GM13977 (cell line): Measurements from ENCODE around the gene PIP4K2A.

Experiments used
- DNase-seq: peaks from one replicate; pipeline ENCODE4 v3.0.0; 2012; ENCODE audit warnings: low spot score
- in situ Hi-C: fragments of 300-500 bp; cut with MboI; formaldehyde crosslinking; loops from one replicate; pipeline ENCODE4 v1.12.0; 2022; ENCODE audit warnings: low sequenced_read_pairs, low pct_unique_long_range_greater_than_20kb, mixed read lengths, inconsistent platforms; ENCODE audit not compliant: unreplicated experiment
- TF ChIP-seq, protein P1 (sequence below): IDR thresholded peaks from 2 replicates; pipeline ENCODE4 v1.5.1; 2012; ENCODE audit warnings: mild to moderate bottlenecking, control low read depth; ENCODE audit not compliant: insufficient read depth; ENCODE audit errors: extremely low read depth, missing control alignments

PIP4K2A gene

DNA sequence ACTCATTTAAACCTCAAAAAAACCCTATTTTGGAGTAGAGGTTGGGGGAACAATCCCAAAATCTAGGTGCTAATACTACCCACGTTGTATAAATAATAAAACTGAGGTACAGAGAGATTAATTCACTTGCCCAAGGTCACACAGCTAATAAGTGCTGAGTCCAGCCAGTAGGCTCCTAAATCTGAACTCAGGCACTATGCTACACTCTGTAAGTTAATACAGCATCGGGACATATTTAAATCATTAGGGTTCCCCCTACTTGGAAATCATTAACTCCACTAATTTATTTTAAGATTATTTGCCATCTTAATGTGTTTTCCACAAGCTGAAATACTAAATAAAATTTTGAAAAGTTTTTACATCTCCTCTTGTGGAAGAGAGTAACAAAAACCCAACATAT is 24.2 kb downstream of the PIP4K2A start:
- TF ChIP-seq, protein P1, sequence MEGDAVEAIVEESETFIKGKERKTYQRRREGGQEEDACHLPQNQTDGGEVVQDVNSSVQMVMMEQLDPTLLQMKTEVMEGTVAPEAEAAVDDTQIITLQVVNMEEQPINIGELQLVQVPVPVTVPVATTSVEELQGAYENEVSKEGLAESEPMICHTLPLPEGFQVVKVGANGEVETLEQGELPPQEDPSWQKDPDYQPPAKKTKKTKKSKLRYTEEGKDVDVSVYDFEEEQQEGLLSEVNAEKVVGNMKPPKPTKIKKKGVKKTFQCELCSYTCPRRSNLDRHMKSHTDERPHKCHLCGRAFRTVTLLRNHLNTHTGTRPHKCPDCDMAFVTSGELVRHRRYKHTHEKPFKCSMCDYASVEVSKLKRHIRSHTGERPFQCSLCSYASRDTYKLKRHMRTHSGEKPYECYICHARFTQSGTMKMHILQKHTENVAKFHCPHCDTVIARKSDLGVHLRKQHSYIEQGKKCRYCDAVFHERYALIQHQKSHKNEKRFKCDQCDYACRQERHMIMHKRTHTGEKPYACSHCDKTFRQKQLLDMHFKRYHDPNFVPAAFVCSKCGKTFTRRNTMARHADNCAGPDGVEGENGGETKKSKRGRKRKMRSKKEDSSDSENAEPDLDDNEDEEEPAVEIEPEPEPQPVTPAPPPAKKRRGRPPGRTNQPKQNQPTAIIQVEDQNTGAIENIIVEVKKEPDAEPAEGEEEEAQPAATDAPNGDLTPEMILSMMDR = no peak
- in situ Hi-C loops = no loop called here
- DNase-seq = no peak

DNA sequence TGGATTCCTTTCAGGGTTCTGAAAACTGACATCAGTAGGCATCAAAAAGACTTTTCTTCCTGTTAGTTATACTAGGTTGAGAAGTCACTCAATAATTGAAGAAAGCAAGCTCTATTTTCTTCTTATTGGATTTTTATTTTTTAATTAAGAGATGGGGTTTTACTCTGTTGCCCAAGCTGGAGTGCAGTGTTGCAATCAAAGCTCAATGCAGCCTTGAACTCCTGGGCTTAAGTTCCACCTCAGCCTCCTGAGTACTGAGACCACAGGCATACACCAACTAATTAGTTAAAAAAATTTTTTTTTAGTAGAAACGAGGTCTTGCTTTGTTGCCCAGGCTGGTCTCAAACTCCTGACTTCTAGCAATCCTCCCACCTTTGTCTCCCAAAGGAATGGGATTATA is 28.0 kb downstream of the PIP4K2A start:
- in situ Hi-C loops = no loop called here
- DNase-seq = no peak
- TF ChIP-seq, protein P1 = no peak

DNA sequence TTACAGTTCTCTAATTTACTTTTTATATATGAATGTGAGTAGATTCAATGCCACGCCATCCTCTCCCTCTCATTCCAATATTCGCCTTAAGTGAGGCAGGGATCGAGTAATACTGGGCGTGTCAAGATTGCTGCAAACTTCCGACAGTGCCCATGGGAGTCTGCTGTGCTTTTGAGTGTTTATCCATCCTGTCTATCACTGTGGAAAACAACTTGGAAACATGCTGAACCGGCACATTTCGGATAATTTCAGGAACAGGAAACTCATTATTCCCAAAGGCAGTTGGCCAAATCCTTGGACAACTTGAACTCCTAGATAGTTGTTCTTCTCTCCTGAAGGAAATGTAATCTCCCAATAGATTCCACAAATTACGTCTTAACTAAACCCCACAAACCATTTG is 28.5 kb downstream of the PIP4K2A start:
- in situ Hi-C loops = no loop called here
- TF ChIP-seq, protein P1 = no peak
- DNase-seq = no peak

DNA sequence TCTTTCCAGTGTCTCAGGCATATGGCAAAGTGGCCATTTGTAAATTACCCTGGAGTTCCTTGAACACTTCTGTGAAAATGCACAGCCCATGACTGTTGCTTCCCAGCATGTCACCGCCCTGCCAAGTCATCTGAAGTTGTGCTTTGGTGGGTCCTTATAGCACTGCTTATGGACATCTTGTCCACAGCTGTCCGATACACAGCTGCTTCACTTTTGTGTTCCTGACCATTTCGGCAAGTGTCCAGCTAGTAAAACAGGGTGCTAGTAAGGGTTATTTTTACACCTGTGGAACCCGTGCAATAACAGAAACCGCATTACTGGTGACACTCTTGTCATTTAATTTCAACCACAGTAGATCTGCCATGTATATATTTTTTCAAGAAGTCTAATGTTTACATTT is 29.7 kb downstream of the PIP4K2A start:
- DNase-seq = no peak
- TF ChIP-seq, protein P1 = no peak
- in situ Hi-C loops = no loop called here

DNA sequence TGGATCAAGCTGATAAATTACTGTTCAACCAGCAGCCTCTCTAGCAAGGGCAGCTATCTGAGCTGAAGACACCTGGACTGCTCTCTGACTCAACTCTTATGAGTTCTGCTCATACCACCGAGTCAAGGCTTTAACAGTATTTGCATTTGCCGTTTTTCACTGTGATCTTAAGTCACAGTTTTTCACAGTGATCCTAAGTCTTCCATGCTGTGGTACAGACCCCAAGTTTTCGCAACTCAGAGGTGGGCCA is 31.3 kb downstream of the PIP4K2A start:
- in situ Hi-C loops = no loop called here
- DNase-seq = no peak
- TF ChIP-seq, protein P1 = no peak

DNA sequence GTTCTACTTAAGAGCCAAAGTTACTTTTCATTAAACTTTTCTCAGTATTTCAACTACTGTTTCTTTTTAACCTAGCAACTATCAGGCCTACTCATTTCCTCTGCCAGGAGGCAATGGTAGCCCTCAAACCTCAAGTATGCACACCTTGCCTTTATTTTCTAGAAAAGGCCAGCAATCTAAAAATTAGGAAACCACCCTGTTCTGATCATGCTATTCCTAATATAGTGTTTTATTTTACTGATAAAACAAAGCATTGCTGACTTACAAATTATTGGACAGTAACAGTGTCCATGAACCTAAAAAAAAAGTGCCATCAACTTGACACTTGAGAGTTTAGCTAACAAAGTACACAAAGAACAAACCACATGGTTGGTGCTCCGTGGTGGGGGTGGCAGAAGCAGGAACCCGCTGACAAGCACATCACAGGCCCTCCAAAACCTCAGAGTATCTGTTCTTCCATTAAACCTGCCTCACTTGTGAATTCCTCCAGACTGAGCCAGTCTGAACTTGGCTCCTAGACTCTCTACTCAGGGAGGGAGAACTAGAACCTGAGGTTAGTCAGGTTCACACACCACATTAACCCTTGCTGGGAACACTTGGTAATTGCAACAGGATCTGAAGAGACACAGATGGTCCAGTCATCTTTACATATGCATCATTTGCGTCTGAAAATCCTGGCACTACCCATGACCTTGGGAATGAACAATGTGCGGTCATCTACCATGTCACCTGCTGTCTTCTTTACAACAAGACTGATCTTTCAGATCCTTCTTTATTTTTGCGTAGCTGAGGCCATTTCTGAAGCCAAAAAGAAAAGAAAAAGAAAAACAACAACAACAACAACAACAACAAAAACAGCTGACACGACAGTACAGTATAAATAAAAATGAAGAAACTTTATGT is 31.9 kb downstream of the PIP4K2A start:
- in situ Hi-C loops = no loop called here
- no peak for DNase-seq
- TF ChIP-seq, protein P1 = no peak
